Neural cell (in vitro differentiated cells): ENCODE results near the gene COL23A1.

Experiments
- EZH2 ChIP-seq: fragments of 200-600, 300-800 bp; shearing (Covaris generic), sonication (generic); IDR thresholded peaks from 2 replicates; pipeline ENCODE4 v1.6.1; 2014; ENCODE audit warnings: antibody characterized with exemption, low read length, borderline replicate concordance, mild to moderate bottlenecking; ENCODE audit not compliant: insufficient read depth, poor library complexity, severe bottlenecking
- POLR2AphosphoS5 ChIP-seq: IDR thresholded peaks from 2 replicates; pipeline ENCODE4 v1.6.1; 2012

DNA sequence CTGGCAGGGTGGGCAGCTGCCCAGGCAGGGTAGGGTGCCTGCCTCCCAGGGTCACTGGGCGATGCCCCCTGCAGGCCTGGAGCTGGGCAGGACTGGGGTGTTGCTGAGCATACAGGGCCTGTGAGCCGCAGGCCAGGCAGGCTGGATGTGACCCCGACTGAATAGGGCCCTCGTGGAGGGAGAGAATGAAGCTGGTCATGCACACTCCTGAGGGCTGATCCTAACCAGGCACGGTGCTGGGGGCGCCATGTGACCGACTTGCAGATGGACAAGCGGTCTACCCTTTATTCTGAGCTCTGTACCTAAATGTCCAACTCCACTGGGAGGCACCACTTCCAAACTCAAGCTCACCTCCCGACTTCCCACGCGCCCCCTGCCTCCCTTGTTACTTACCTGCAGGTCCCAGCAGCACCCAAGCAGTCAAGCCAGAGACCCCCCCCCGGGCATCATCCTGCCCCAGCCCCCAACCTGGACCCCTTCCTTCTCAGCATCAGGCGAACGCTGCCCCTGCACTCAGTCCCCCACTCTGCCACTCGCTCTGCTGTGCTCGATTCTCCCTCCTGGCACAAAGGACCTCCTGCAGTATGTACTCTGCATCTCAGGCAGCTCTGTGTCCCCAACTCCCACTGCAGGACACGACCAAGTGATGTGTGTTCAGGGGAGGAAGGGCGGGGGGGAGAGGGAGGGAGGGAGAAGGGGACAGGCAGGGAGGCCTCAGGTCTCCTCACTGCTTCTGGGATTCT, 280.8 kb downstream of the COL23A1 start:
- no peak for TF ChIP-seq POLR2AphosphoS5
- TF ChIP-seq EZH2: no peak
